DND-41 (cell line): ENCODE results near the gene TESMIN.

Experiments
- EZH2 ChIP-seq: IDR thresholded peaks from 3 replicates; pipeline ENCODE4 v1.6.1; 2012; ENCODE audit warnings: borderline replicate concordance, low read depth, mild to moderate bottlenecking, moderate library complexity, low read length, inconsistent platforms; ENCODE audit not compliant: severe bottlenecking
- TF ChIP-seq, protein P1 (sequence below): IDR thresholded peaks from 2 replicates; pipeline ENCODE4 v1.5.1; 2012; ENCODE audit warnings: borderline replicate concordance, low read length, moderate library complexity, mild to moderate bottlenecking; ENCODE audit not compliant: poor library complexity, severe bottlenecking; ENCODE audit errors: extremely low read depth

DNA sequence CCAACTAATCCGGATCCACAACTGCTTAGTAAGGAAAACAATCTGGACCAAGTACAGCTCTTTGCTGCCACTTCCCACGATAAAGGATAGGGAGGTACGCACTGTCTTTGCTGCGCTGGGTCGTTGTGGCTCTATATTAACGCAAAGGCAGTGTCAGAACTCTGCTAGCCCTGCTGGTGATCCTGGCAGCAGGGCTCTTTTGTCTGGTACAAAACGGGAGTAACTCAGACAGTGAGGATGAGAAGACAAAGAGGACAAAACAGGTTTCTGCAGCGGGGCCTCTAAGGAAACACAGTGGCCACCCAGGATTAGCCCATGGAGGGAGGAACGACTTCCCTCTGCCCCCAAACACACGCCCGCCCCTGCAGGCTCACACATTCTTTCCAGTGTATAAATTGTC, 40.9 kb downstream of the TESMIN start:
- TF ChIP-seq, protein P1, sequence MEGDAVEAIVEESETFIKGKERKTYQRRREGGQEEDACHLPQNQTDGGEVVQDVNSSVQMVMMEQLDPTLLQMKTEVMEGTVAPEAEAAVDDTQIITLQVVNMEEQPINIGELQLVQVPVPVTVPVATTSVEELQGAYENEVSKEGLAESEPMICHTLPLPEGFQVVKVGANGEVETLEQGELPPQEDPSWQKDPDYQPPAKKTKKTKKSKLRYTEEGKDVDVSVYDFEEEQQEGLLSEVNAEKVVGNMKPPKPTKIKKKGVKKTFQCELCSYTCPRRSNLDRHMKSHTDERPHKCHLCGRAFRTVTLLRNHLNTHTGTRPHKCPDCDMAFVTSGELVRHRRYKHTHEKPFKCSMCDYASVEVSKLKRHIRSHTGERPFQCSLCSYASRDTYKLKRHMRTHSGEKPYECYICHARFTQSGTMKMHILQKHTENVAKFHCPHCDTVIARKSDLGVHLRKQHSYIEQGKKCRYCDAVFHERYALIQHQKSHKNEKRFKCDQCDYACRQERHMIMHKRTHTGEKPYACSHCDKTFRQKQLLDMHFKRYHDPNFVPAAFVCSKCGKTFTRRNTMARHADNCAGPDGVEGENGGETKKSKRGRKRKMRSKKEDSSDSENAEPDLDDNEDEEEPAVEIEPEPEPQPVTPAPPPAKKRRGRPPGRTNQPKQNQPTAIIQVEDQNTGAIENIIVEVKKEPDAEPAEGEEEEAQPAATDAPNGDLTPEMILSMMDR = no peak
- no peak for TF ChIP-seq EZH2
